ENCODE data around the gene PYCARD. TPM values are rescaled to one million over a fixed set of nuclear protein-coding genes. Genes with fewer than 3 reads are reported as not detected.

The PYCARD gene
- total RNA-seq, 1 experiment from 2014 or later = not detected

- no peak for TF ChIP-seq TCF7L2 (IDR thresholded peaks at IDR 0.05; ENCODE audit: borderline replicate concordance, extremely low read depth, insufficient read depth, insufficient read length)
- no peak for TF ChIP-seq CBX3 (IDR thresholded peaks at IDR 0.05; ENCODE audit: low read depth)
- TF ChIP-seq ZNF274 (IDR thresholded peaks at IDR 0.05; ENCODE audit: low read depth, low read length) = no peak
- TF ChIP-seq EZH2phosphoT487 (IDR thresholded peaks at IDR 0.05; ENCODE audit: borderline replicate concordance) = no peak
- TF ChIP-seq MAX (IDR thresholded peaks at IDR 0.05) = no peak
- TF ChIP-seq ZFX (IDR thresholded peaks at IDR 0.05) = no peak
- TF ChIP-seq POLR2AphosphoS5 (IDR thresholded peaks at IDR 0.05; ENCODE audit: low read depth, low read length) = no peak
- TF ChIP-seq SIN3A (IDR thresholded peaks at IDR 0.05; ENCODE audit: low read depth) = no peak
- no peak for TF ChIP-seq EGR1 (IDR thresholded peaks at IDR 0.05; ENCODE audit: low read depth)
- TF ChIP-seq POLR2A (IDR thresholded peaks at IDR 0.05; ENCODE audit: borderline replicate concordance, extremely low read depth, insufficient read depth, insufficient read length) = no peak
- TF ChIP-seq REST (IDR thresholded peaks at IDR 0.05; ENCODE audit: low read depth) = no peak
- no peak for TF ChIP-seq ELF1 (IDR thresholded peaks at IDR 0.05; ENCODE audit: borderline replicate concordance, low read depth)
- TF ChIP-seq RAD21 (IDR thresholded peaks at IDR 0.05; ENCODE audit: low read depth) = no peak
- no peak for TF ChIP-seq ZBTB33 (IDR thresholded peaks at IDR 0.05; ENCODE audit: extremely low read depth, insufficient replicate concordance, low read length)
- TF ChIP-seq SRF (IDR thresholded peaks at IDR 0.05; ENCODE audit: low read depth) = no peak
- TF ChIP-seq ATF3 (IDR thresholded peaks at IDR 0.05) = no peak
- no peak for TF ChIP-seq FOSL1 (IDR thresholded peaks at IDR 0.05; ENCODE audit: low read depth)
- no peak for TF ChIP-seq SP1 (IDR thresholded peaks at IDR 0.05; ENCODE audit: low read depth)
- Histone ChIP-seq H3K36me3 (ENCODE audit: control insufficient read depth in 1 of 2, insufficient read depth in 2 of 2, low read length in 2 of 2) (no peaks in the 10 kb centered on the region), H3K79me2 (ENCODE audit: insufficient read depth, low read length) (no peaks in the 10 kb centered on the region), H3K4me3 (replicated peaks in 1 of 2; ENCODE audit: low read depth in 1 of 2, low read length in 2 of 2) (no peak overlapping the region), H2AFZ (ENCODE audit: low read depth, low read length, poor library complexity, severe bottlenecking) (no peak overlapping the region), H3K9me3 (ENCODE audit: control insufficient read depth in 1 of 2, insufficient read depth in 1 of 2, low read depth in 1 of 2, low read length in 2 of 2) (no peaks in the 10 kb centered on the region), H4K20me1 (ENCODE audit: insufficient read depth) (no peaks in the 10 kb centered on the region), H3K4me2 (ENCODE audit: low read length) (no peak overlapping the region), H3K27me3 (ENCODE audit: insufficient read depth, low read length) (no peaks in the 10 kb centered on the region), H3K27ac (ENCODE audit: low read depth, low read length) (no peak overlapping the region), H3K4me1 (ENCODE audit: control insufficient read depth in 1 of 2, insufficient read depth in 2 of 2, low read length in 2 of 2) (no peaks in the 10 kb centered on the region), H3K9ac (ENCODE audit: low read length) (no peak overlapping the region), H3K9me2 (ENCODE audit: insufficient read depth) (no peaks in the 10 kb centered on the region)
- intact Hi-C loops (cut with micrococcal nuclease) = no loop called here
- POLR2A ChIA-PET = no interaction called here
- no peak for ATAC-seq
- DNase-seq (ENCODE audit: low read depth, low spot score) = no peak
- BruUV-seq (replicated peaks) = no TSS peak
- RAD21 ChIA-PET (ENCODE audit: low non-redundant PET in 1 of 2, low total read pairs in 2 of 2, uncharacterized antibody in 2 of 2, unreplicated experiment in 2 of 2) = no interaction called here
- CTCF ChIA-PET = no interaction called here
Observed at GRCh38 chr16:31225193-31225592, 22.6 kb upstream of the PYCARD start.

Data from HCT116 (cell line).